Fibroblast of skin of scalp (primary cell): ENCODE results near the gene CHD3. TPM values are rescaled to one million over a fixed set of nuclear protein-coding genes. Genes with fewer than 3 reads are reported as not detected.

ENCODE experiments used
- DNase-seq: peaks from one replicate; pipeline ENCODE4 v3.0.0-alpha.2; 2013
- polyA plus RNA-seq, 2 experiments: library from polyadenylated mRNA; unstranded; fragments of 120-200 nt; gene quantifications; one replicate each; pipeline ENCODE4 v1.2.1, GENCODE V29; 2013; ENCODE audit not compliant: insufficient read length in 2 of 2

Gene CHD3
- 206 TPM for polyA plus RNA-seq (2013, experiment 1 of 2; ENCODE audit: insufficient read length)
- 209 TPM for polyA plus RNA-seq (2013, experiment 2 of 2; ENCODE audit: insufficient read length)

- DNase-seq: peak; percentile 21
These were observed at the start of gene CHD3 for GRCh38 chr17:7888184-7888920. Gene CHD3, plus strand, starts transcription at chr17:7888789. Its CDS starts 212 bp downstream, at chr17:7889001.

DNA sequence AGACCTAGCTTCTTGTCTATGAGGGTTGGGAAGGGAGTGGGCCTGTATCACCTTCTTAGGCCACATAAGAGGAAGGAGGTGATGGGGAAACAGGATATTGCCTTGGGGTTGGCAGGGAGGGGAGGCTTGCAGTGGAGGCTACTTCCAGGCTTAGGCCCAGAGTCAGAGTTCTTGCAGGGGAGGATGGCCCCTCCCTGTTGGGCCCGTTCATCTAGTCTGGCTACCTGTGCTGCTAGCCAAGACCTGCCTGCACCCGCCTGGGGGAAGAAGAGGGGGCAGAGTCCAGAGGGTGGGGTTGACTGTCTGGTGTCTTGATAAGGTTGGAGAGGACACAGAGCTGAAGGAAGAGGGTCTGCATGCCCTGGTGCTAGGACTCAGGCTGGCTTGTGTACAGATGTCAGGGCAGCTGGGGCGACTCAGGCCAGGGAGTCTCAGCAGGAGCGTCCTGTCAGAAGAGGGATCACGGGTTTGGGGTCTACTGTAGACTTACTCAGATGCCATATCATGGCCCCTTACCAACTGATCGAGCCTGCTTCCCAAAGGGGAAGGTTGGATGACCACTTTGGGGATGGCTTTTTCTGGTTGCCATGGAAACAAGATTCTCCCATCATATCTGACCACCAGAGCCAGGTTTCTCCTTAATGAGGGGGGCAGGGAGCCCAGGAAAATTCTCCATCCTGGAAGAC is 49.3 kb upstream of the CHD3 start:
- DNase-seq: no peak

- peak; percentile 69 for DNase-seq
These were observed 48.7 kb upstream of the CHD3 start for GRCh38 chr17:7839876-7840261.

GRCh38 chr17:7840441-7840840 is 48.1 kb upstream of the CHD3 start:
- DNase-seq: no peak

GRCh38 chr17:7840875-7841274 is 47.7 kb upstream of the CHD3 start:
- DNase-seq: no peak

DNA sequence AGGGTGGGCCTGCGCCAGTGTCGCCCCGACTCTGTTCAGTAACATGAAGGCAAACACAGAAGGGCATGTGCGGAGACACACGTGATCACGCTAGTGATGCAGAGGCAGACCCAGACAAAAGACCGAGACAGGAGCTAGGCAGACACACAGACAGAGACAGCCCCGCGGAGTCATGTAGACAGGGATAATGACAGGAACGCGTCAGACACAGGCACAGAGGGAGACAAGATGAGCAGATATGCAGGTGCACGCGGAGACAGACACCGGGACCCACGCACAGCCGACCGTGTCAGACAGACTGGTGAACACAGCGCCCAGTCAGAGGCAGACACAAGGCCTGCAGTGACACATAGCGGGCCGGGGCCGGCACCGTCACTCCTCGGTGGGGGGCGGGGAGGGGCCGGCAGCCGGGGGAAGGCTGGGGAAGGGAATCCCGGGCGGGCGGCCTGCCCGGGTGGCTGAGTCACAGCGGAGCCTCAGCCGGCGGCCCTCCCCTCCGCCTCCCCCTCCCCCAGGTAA is 47.1 kb upstream of the CHD3 start:
- DNase-seq: peak; percentile 95

DNA sequence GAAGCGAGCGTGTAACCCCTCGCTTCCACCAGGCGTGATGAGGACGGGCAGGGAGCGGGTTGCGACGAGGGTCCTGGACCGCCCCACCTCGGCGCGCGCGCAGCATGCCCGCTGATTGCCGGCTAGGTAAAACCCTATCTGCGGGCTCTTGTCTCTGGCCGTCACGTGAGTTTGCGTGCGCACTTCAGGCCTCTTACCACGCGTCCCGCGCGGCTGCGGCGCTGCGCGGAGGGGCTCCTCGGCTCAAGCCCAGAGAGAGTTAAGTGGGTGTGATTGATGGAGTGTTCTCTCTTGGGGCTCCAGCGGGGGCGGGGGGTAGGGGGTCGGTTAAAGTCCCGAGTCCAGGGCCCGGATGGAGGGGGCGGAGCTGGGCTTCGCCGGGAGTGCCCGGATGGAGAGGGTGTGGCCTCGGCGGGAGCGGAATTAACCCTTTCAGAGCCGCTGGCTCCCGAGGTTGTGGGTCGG is 46.6 kb upstream of the CHD3 start:
- peak; percentile 93 for DNase-seq

- peak; percentile 95 for DNase-seq
These were observed 46.0 kb upstream of the CHD3 start for GRCh38 chr17:7842380-7843256.

DNA sequence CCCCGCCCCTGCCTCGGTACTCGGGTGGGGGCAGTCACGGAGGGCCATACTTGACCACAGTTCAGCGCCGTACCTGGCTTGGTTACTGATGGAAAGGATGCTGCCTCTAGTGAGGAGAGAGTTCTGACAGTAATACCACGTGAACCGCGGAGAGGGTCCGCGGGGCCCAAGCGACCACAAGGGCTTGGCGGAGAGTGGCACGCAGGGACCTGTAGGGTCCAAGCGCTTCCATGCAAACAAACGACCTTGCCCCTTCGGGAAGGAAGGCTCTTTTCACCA is 45.4 kb upstream of the CHD3 start:
- no peak for DNase-seq

DNA sequence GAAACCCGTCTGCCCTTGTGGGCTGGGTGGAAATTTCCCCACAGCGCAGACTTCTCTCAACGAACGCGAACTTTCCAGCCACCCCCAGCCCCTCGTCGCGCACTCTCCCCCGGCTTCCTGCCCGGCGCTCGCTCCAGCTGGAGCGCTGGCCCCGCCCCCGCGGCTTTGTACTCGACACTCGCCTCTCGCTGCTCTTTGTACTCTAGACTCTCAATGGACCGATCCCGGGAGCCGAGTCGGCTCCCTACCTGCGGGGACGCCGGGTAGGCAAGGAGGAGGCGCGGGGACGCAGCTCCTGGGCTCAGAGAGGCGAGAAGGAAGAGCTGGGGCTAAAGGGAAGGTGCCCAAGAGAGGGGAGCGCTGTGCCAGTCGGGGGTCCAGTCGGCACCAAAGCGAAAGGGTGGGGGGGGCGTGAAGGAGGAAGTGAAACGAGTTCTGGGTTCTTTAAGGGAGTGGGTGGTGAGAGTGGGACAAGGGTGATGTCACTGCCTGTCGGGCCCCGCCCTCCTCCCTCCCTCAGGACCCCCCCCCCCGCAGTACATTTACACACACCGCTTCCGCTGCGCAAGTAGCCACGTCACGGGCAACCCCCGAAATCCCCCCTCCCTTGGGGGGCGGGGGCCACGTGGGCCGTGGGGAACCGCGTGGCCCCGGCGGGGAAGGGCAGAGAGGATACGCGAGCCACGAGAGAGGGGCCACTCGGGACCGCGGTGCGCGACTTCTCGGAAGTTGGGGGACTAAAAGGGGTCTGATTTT is 44.9 kb upstream of the CHD3 start:
- peak; percentile 84 for DNase-seq

DNA sequence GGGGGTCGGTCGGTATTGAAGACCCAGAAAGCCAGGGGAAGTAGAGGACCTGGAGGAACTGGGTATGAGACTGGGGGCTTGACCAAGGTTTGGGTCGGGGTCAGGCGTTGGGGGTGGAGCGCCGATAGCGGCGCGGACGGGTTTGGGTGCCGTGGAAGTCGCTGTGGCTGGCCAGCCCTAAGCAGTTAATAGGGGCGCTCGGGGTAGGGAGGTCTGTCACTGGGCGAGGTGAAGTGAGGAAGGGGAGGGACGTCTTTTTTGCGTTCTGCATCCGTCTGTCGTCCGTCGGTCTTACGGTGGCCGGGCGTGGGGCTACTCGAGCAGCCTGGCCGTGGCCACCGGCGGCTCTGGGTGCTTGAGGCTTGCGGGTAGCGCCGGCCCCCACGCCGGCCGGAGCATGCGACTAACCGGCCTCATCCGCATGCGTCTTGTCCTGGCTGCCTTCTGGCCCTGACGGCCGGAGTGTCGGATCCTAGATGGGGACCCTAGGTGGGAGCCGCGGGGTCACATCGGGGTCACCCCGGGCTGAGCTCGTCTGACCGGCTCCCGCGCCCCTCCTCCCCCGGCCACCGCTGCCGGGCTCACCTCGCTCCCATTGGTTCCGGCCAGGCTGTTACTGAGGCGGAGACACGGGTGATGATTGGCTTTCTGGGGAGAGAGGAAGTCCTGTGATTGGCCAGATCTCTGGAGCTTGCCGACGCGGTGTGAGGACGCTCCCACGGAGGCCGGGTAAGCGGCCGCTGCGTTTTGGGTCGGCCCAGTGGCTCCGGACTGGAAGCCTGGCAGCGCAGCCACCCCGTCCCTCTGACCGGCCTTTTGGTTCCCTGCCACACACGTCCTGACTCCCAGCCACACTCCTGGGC is 44.1 kb upstream of the CHD3 start:
- peak; percentile 93 for DNase-seq

DNA sequence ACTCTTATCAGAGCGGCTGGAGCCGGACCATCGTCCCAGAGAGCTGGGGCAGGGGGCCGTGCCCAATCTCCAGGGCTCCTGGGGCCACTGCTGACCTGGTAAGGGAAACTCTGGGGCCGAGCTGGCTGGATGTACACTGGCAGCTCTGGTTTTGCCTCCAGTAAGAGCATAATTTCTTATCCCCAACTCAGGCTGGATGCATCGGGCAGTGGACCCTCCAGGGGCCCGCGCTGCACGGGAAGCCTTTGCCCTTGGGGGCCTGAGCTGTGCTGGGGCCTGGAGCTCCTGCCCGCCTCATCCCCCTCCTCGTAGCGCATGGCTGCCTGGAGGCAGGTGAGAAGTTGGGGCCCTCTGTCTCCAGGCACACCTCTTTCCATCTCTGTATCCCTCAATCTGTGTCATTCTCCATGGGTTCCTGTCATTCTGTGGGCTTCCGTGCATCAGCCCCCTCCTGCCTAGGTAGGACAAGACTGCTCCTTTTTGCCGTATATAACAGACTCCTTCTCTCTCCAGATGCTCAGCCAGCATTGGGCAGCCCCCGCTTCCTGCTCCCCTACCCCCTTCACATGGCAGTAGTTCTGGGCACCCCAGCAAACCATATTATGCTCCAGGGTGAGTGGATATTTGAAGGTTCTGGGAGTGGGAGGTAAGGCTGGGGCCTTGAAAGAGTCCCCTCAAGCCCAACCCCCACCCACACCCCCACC is 43.1 kb upstream of the CHD3 start:
- DNase-seq: no peak

GRCh38 chr17:7846063-7846735 is 42.4 kb upstream of the CHD3 start:
- DNase-seq: no peak

DNA sequence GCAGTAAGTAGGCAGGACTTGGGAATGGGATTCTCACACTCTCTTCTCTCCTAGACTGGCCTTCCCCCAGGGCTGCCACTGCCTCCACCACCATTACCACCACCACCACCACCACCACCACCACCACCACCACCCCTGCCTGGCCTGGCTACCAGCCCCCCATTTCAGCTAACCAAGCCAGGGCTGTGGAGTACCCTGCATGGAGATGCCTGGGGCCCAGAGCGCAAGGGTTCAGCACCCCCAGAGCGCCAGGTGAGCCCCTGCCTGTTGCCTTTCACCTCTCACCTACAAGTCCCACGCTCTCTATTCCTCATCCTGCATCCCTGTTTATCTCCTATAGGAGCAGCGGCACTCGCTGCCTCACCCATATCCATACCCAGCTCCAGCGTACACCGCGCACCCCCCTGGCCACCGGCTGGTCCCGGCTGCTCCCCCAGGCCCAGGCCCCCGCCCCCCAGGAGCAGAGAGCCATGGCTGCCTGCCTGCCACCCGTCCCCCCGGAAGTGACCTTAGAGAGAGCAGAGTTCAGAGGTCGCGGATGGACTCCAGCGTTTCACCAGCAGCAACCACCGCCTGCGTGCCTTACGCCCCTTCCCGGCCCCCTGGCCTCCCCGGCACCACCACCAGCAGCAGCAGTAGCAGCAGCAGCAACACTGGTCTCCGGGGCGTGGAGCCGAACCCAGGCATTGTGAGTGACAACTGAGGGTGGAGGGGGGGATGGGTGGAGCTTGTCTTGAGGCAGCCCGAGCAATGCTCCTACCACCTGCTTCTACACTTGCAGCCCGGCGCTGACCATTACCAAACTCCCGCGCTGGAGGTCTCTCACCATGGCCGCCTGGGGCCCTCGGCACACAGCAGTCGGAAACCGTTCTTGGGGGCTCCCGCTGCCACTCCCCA is 41.6 kb upstream of the CHD3 start:
- DNase-seq: no peak

DNA sequence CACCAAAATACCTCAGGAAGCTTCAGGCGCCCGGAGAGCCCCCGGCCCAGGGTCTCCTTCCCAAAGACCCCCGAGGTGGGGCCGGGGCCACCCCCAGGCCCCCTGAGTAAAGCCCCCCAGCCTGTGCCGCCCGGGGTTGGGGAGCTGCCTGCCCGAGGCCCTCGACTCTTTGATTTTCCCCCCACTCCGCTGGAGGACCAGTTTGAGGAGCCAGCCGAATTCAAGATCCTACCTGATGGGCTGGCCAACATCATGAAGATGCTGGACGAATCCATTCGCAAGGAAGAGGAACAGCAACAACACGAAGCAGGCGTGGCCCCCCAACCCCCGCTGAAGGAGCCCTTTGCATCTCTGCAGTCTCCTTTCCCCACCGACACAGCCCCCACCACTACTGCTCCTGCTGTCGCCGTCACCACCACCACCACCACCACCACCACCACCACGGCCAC is 40.4 kb upstream of the CHD3 start:
- DNase-seq: no peak

- DNase-seq: no peak
These were observed 39.9 kb upstream of the CHD3 start for GRCh38 chr17:7848739-7849129.

GRCh38 chr17:7849130-7849750 is 39.3 kb upstream of the CHD3 start:
- no peak for DNase-seq
